ENCODE data around the gene PPP6R1. TPM values are rescaled to one million over a fixed set of nuclear protein-coding genes. Genes with fewer than 3 reads are reported as not detected.

PPP6R1 gene
- total and polyA plus RNA-seq, 10 donors, result 49.2 to 150 (median 129) TPM

DNA sequence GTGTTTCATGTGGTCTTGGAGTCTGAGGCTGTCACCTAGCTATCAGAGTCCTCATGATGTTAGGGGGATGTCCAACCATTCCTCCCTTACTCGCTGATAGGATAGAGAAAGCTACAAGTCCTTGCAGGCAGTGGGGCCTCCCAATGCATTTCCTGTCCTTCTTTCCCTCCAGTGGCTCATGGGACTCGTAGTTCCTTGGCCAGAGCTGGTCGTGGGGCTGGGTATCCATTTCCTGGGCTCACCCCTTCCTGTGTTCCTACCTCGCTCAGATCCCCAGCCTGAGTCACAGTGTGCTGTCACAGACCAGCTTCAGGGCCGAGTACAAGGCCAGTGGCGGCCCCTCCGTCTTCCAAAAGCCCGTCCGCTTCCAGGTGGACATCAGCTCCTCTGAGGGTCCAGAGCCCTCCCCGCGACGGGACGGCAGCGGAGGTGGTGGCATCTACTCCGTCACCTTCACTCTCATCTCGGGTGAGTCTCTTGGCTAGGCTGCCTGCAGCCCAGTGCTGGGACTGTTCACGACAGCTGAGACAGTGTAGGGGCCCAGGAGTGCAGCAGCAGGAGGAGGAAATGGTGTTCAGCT is 47.3 kb upstream of the PPP6R1 start:
- whole genome bisulfite sequencing, 5 donors, result 85 to 93% (median 87%) methylated on average over 15 to 17 of the region's 17 CpGs
- H3K27ac ChIP-seq, result no peak overlapping the region
- no peaks in the 10 kb centered on the region for H3K27me3 ChIP-seq (replicated peaks in 1 of 7)
- H3K4me3 ChIP-seq, result no peak overlapping the region
- H3K9me3 ChIP-seq, result peaks cover 0 to 6% (median 0%) of the 10 kb centered on the region in 8 donors
- intact Hi-C loops (cut with DNase I; ENCODE audit: low total_unique reads), result no loop called here
- TF ChIP-seq, protein P1, sequence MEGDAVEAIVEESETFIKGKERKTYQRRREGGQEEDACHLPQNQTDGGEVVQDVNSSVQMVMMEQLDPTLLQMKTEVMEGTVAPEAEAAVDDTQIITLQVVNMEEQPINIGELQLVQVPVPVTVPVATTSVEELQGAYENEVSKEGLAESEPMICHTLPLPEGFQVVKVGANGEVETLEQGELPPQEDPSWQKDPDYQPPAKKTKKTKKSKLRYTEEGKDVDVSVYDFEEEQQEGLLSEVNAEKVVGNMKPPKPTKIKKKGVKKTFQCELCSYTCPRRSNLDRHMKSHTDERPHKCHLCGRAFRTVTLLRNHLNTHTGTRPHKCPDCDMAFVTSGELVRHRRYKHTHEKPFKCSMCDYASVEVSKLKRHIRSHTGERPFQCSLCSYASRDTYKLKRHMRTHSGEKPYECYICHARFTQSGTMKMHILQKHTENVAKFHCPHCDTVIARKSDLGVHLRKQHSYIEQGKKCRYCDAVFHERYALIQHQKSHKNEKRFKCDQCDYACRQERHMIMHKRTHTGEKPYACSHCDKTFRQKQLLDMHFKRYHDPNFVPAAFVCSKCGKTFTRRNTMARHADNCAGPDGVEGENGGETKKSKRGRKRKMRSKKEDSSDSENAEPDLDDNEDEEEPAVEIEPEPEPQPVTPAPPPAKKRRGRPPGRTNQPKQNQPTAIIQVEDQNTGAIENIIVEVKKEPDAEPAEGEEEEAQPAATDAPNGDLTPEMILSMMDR (IDR thresholded peaks at IDR 0.05 in 8 of 11, conservative IDR thresholded peaks at IDR 0.05 in 3 of 11), result no peak
- no peak for TF ChIP-seq POLR2AphosphoS5 (IDR thresholded peaks at IDR 0.05)
- no peak for TF ChIP-seq POLR2A (IDR thresholded peaks at IDR 0.05)
- DNase-seq, result no peak
- H3K4me1 ChIP-seq, result peaks cover 0 to 17% (median 12%) of the 10 kb centered on the region in 6 donors
- H3K36me3 ChIP-seq, result peaks cover 0 to 16% (median 0%) of the 10 kb centered on the region in 6 donors

DNA sequence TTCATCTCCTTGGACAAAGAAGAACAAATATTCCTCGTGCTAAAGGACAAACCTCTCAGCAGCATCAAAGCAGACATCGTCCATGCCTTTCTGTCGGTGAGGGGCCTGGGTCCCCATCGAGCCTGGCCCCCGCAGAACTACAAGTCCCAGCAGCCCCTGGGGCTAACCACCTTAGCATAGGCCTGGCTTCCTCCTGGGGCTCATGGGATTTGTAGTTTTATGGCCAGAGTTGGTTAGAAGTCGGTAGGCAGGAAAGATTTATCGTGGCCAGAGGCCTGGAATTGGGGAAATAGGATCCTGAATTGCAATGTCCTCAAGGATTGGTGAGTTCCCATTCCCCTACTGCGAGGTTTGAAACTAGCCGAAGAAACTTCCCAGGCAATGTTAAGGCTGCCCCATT is 46.7 kb upstream of the PPP6R1 start:
- intact Hi-C loops (cut with DNase I; ENCODE audit: low total_unique reads), result no loop called here
- H3K27me3 ChIP-seq (replicated peaks in 1 of 7), result no peaks in the 10 kb centered on the region
- H3K27ac ChIP-seq, result no peak overlapping the region

DNA sequence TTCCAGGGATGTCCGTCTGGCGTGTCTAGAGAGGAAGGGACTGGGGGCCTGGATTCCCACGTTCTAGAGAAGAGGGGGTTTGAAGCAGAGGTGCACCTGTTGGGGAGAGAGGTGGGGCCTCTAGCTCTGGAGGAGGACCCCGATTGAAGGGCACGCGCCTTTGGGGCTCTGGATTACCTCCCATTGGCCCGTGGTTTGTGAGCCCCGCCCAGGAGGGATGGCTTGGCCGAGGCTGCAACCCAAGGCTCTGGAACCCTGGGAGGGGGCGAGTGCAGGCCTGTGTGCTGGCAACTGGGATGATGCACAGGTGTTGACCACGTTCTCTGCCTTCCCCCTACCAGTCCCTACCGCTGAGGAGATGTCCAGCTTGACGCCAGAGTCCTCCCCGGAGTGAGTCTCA is 46.2 kb upstream of the PPP6R1 start:
- no peak for DNase-seq
- Histone ChIP-seq H3K27ac (no peak overlapping the region), H3K9me3 (peaks cover 0 to 6% (median 0%) of the 10 kb centered on the region in 8 donors), H3K36me3 (peaks cover 0 to 16% (median 0%) of the 10 kb centered on the region in 6 donors), H3K4me3 (no peak overlapping the region), H3K27me3 (replicated peaks in 1 of 7) (peaks cover 0 to 3% (median 0%) of the 10 kb centered on the region in 7 donors), H3K4me1 (peaks cover 0 to 18% (median 12%) of the 10 kb centered on the region in 6 donors)
- no peak for TF ChIP-seq POLR2A (IDR thresholded peaks at IDR 0.05)
- TF ChIP-seq POLR2AphosphoS5 (IDR thresholded peaks at IDR 0.05), result no peak
- TF ChIP-seq, protein P1 (IDR thresholded peaks at IDR 0.05 in 8 of 11, conservative IDR thresholded peaks at IDR 0.05 in 3 of 11), result no peak
- WGBS, 5 donors, result 74 to 88% (median 81%) methylated on average over 13 to 14 of the region's 14 CpGs
- intact Hi-C loops (cut with DNase I; ENCODE audit: low total_unique reads), result no loop called here

More for the DNA sequence above, 46.7 kb upstream of the PPP6R1 start:
- no peak overlapping the region for H3K4me3 ChIP-seq
- TF ChIP-seq, protein P1 (IDR thresholded peaks at IDR 0.05 in 8 of 11, conservative IDR thresholded peaks at IDR 0.05 in 3 of 11), result no peak
- no peak for TF ChIP-seq POLR2AphosphoS5 (IDR thresholded peaks at IDR 0.05)
- TF ChIP-seq POLR2A (IDR thresholded peaks at IDR 0.05), result no peak
- H3K9me3 ChIP-seq, result peaks cover 0 to 6% (median 0%) of the 10 kb centered on the region in 8 donors
- WGBS, 5 donors, result 67 to 83% (median 72%) methylated on average over 9 of the region's 9 CpGs
- peaks cover 0 to 16% (median 0%) of the 10 kb centered on the region in 6 donors for H3K36me3 ChIP-seq
- H3K4me1 ChIP-seq, result peaks cover 0 to 18% (median 12%) of the 10 kb centered on the region in 6 donors
- DNase-seq, result no peak

DNA sequence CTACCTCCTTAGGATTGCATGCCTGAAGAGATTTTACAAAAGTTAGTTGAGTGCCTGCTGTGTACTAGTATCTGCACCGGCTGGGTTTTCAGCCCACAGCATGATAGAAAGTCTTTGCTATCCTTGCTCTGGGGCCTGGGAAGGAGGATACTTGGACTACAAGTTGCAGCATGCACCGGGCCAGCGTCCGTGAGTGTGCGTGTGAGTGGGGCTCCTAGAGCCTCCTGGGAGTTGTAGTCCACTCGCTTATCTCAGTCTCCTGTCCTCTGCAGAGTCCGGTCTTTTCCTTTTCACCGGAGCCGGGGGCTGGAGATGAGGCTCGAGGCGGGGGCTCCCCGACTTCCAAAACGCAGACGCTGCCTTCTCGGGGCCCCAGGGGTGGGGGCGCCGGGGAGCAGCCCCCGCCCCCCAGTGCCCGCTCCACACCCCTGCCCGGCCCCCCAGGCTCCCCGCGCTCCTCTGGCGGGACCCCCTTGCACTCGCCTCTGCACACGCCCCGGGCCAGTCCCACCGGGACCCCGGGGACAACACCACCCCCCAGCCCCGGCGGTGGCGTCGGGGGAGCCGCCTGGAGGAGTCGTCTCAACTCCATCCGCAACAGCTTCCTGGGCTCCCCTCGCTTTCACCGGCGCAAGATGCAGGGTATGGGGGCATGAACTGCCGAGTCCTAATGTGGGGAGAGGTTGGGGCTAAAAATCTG is 45.6 kb upstream of the PPP6R1 start:
- peaks cover 0 to 4% (median 0%) of the 10 kb centered on the region in 8 donors for H3K9me3 ChIP-seq
- no peak overlapping the region for H3K27ac ChIP-seq
- H3K36me3 ChIP-seq, result peaks cover 0 to 12% (median 0%) of the 10 kb centered on the region in 6 donors
- H3K4me1 ChIP-seq, result peaks cover 0 to 18% (median 12%) of the 10 kb centered on the region in 6 donors
- intact Hi-C loops (cut with DNase I; ENCODE audit: low total_unique reads), result no loop called here
- H3K27me3 ChIP-seq (replicated peaks in 1 of 7), result peaks cover 0 to 9% (median 0%) of the 10 kb centered on the region in 7 donors
- WGBS, 5 donors, result 84 to 94% (median 90%) methylated on average over 18 to 39 of the region's 39 CpGs
- H3K4me3 ChIP-seq, result no peak overlapping the region
- TF ChIP-seq POLR2A (IDR thresholded peaks at IDR 0.05), result no peak
- no peak for TF ChIP-seq POLR2AphosphoS5 (IDR thresholded peaks at IDR 0.05)
- TF ChIP-seq, protein P1 (IDR thresholded peaks at IDR 0.05 in 8 of 11, conservative IDR thresholded peaks at IDR 0.05 in 3 of 11), result no peak
- no peak for DNase-seq

Measured in spleen (tissue), 11 donors.